WERI-Rb-1 (cell line): ENCODE results near the gene USP19.
A peak's percentile ranks its signal among the peaks of the same experiment; 100 is the strongest.

Experiments
- DNase-seq: peaks from one replicate; pipeline ENCODE4 v3.0.0-alpha.2; 2020
- H3K27ac ChIP-seq: fragments of 250-450 bp; sonication (Bioruptor Pico); 2 replicates; pipeline ENCODE4 v1.5.1; 2020; ENCODE audit warnings: mild to moderate bottlenecking, moderate library complexity
- H3K27me3 ChIP-seq: fragments of 250-450 bp; sonication (Bioruptor Pico); 2 replicates; pipeline ENCODE4 v1.5.1; 2021; ENCODE audit warnings: mild to moderate bottlenecking, low read depth, moderate library complexity; ENCODE audit not compliant: insufficient read depth, severe bottlenecking
- H3K36me3 ChIP-seq: fragments of 250-450 bp; sonication (Bioruptor Pico); 2 replicates; pipeline ENCODE4 v1.5.1; 2020; ENCODE audit warnings: mild to moderate bottlenecking, moderate library complexity
- H3K4me3 ChIP-seq: 2 replicates; pipeline ENCODE4 v1.5.1; 2011; ENCODE audit warnings: low read depth, mild to moderate bottlenecking, control low read depth, low read length
- H3K9me3 ChIP-seq: fragments of 250-450 bp; sonication (Bioruptor Pico); 2 replicates; pipeline ENCODE4 v1.5.1; 2021; ENCODE audit warnings: mild to moderate bottlenecking, moderate library complexity; ENCODE audit not compliant: severe bottlenecking
- TF ChIP-seq, protein P1 (sequence below): IDR thresholded peaks from 2 replicates; pipeline ENCODE4 v1.5.1; 2011; ENCODE audit warnings: low read depth, mild to moderate bottlenecking, control low read depth, inconsistent platforms, low read length

The USP19 gene, protein sequence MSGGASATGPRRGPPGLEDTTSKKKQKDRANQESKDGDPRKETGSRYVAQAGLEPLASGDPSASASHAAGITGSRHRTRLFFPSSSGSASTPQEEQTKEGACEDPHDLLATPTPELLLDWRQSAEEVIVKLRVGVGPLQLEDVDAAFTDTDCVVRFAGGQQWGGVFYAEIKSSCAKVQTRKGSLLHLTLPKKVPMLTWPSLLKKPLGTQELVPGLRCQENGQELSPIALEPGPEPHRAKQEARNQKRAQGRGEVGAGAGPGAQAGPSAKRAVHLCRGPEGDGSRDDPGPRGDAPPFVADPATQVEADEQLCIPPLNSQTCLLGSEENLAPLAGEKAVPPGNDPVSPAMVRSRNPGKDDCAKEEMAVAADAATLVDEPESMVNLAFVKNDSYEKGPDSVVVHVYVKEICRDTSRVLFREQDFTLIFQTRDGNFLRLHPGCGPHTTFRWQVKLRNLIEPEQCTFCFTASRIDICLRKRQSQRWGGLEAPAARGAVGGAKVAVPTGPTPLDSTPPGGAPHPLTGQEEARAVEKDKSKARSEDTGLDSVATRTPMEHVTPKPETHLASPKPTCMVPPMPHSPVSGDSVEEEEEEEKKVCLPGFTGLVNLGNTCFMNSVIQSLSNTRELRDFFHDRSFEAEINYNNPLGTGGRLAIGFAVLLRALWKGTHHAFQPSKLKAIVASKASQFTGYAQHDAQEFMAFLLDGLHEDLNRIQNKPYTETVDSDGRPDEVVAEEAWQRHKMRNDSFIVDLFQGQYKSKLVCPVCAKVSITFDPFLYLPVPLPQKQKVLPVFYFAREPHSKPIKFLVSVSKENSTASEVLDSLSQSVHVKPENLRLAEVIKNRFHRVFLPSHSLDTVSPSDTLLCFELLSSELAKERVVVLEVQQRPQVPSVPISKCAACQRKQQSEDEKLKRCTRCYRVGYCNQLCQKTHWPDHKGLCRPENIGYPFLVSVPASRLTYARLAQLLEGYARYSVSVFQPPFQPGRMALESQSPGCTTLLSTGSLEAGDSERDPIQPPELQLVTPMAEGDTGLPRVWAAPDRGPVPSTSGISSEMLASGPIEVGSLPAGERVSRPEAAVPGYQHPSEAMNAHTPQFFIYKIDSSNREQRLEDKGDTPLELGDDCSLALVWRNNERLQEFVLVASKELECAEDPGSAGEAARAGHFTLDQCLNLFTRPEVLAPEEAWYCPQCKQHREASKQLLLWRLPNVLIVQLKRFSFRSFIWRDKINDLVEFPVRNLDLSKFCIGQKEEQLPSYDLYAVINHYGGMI (N-terminal part only)

DNA sequence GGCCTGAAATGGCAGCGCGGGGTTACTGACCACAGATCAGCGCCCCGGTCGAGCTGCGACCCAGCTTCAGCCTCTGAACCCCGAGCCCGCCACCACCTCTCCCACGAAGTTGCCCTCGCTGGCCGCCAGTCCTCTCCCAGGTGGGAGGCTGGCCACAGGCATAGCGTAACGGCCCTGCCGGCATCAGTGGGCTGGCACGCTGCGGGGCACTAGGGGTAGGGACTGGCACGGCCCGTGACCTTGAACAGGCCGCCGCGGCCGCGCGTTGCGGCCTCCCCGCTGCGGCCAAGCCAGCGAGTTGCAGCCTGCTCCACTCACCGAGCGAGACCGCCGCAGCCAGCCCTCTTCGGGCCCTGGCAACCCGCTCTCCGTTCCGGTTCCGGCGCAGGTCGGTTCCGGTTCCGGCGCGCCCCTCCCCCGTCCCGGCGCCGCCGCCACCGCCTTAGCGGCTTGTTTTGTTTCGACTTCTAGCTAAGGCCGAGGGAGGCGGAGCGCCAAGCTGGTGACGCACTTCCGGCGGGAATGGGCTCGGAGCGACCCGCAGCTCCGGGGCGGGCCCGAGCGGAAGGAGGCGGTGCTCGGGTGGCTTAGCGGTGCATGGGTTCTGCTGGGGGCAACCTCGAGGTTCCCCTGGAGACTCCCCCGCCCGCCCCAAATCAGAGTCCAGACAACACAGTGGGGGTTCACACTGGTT, at the start of gene USP19:
Gene USP19 (minus strand): TSS at position 386 of the 694 bp plus-strand sequence. CDS start 1,678 bp downstream, outside the sequence.
- TF ChIP-seq, protein P1, sequence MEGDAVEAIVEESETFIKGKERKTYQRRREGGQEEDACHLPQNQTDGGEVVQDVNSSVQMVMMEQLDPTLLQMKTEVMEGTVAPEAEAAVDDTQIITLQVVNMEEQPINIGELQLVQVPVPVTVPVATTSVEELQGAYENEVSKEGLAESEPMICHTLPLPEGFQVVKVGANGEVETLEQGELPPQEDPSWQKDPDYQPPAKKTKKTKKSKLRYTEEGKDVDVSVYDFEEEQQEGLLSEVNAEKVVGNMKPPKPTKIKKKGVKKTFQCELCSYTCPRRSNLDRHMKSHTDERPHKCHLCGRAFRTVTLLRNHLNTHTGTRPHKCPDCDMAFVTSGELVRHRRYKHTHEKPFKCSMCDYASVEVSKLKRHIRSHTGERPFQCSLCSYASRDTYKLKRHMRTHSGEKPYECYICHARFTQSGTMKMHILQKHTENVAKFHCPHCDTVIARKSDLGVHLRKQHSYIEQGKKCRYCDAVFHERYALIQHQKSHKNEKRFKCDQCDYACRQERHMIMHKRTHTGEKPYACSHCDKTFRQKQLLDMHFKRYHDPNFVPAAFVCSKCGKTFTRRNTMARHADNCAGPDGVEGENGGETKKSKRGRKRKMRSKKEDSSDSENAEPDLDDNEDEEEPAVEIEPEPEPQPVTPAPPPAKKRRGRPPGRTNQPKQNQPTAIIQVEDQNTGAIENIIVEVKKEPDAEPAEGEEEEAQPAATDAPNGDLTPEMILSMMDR, result no peak
- DNase-seq, result peak; percentile 93
- Histone ChIP-seq H3K27ac (peak within 1 kb of the TSS; percentile 72), H3K27me3 (no peaks in the 10 kb centered on the region), H3K36me3 (peaks cover 53% of the 10 kb centered on the region), H3K4me3 (peak within 1 kb of the TSS; percentile 67), H3K9me3 (no peaks in the 10 kb centered on the region)

DNA sequence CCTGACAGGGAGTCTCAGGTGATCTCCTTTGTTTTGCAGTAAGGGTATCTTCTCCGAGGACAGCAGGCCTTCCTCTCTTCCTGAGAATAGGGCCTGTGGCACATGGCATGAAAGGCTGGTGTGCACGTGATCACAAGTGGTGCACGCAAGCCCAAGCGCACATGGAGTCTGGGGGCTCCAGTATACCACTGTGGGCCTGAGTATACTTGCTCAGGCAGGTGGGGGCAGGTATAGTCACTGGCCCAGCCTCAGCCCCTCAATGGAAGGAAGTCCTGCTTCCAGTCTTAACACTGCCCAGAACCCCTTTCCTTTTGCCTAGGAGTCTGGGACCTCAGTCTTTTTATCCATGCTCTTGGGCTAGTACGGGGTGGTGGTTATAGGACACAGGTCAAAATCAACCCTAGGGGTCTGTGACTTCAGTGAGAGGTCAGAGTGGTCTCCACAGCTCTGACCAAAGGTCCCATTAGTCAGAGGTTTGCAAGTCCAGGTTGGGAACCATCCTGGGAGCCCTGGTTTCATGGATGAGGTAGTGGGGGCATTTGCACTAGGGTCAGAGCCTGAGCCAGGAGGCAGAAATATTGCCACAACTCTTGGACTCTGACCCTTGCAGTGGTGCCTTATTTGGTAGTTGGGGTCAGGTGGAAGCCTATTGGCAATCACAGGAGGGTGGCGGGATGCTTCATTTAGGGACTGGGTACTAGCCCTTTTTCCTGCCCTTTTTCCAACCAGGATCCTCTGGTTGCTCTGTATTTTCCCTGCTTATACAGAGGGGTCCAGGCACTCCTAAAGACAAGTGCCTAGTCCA, 46.3 kb upstream of the USP19 start:
- TF ChIP-seq, protein P1, result no peak
- no peak overlapping the region for H3K4me3 ChIP-seq
- H3K9me3 ChIP-seq, result peaks cover 3% of the 10 kb centered on the region
- H3K27ac ChIP-seq, result no peak overlapping the region
- DNase-seq, result no peak
- H3K36me3 ChIP-seq, result peaks cover 21% of the 10 kb centered on the region
- H3K27me3 ChIP-seq, result no peaks in the 10 kb centered on the region

DNA sequence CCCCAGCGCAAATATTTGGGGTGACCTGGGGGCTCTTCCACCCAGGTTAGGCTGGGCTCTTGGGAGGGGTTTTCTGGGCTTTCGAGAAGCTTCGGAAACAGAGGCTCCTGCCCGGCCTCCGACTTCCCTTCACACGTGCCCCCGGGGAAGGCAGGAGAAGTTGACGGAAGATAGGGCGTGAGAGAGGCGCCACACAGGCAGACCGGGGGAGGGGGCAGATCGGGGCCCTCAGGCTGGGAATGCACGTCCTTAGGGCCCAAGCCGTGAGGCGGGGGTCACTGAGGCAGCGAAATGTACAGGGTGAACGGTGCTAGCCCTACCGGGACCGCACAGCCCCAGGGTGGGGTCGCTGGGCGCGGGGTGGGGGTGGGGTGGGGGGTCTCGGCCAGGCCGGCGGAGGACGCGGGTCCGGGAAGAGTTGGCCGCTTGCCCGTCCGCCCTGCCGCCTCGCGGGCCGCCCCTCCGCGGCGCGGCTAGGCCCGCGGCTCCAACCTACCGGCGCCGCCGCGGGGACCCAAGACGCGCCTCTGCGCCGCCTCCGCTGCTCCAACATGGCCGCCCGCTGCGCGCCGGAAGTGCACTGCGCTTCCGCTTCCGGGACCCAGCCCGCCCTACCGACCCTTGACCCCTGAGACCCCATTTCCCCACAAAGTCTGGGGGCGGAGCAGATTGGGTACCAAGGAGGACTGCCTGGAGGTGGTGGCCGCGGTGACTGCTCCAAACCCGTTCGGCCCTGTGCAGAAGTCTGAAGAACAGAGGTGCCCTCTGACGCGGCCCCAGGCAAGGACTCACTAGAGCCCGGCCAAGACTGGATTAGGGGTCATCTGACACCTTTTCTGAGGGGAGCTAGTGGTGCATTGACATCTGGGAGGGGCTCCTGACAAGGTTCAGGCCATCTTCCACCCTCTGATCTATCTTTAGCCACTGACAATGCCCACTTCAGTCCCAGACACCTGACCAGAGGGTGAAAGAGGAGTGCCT, 45.4 kb upstream of the USP19 start, which contains the start of gene CCDC71:
Gene CCDC71 (minus strand): TSS at position 561 of the 981 bp plus-strand sequence. CDS start 2,123 bp downstream, outside the sequence.
- peaks cover 21% of the 10 kb centered on the region for H3K36me3 ChIP-seq
- H3K4me3 ChIP-seq, result peak within 1 kb of the TSS; percentile 66
- TF ChIP-seq, protein P1, result no peak
- peak; percentile 76 for DNase-seq
- peak within 1 kb of the TSS; percentile 88 for H3K27ac ChIP-seq
- H3K9me3 ChIP-seq, result peaks cover 3% of the 10 kb centered on the region
- H3K27me3 ChIP-seq, result no peaks in the 10 kb centered on the region

DNA sequence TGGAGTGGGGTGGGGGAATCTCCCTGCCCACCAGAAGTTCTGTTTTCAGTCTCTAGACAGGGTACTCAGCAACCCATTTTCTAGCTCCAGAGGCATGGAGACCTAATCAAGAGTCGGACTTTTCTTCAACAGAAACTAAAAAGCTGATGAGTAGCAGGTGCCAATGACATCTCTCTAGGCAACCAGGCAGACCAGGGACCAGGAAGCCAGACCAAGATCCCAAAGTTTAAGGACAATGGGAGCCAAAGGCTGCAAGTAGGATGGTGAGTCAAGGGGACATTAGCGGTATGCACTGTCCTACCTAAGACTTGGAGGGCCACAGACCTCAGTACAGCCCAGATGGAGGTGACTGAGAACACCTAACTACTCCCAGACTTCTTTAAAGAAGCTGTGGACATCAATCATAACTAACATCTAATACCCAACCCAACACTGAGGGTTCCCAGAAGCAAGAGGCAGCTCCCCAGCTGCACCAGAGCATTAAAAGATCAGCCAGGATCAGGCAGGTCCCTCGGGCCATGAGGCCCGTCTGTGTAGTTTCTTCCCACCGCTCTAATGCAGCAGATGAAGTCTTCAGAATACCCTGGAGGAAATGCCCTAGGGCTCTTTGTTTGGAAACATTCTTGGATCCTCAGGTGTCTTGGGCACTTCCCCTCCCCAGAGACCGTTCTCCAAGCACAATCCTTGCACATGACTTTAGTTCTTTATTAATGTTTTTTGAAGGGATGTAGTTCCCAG, 44.5 kb upstream of the USP19 start:
- Histone ChIP-seq H3K27me3 (no peaks in the 10 kb centered on the region), H3K27ac (peak overlapping the region; percentile 88)

More for the DNA sequence above, 44.5 kb upstream of the USP19 start:
- peak; percentile 68 for DNase-seq
- TF ChIP-seq, protein P1, result no peak
- Histone ChIP-seq H3K9me3 (peaks cover 3% of the 10 kb centered on the region), H3K4me3 (peak overlapping the region; percentile 66), H3K36me3 (peaks cover 21% of the 10 kb centered on the region)
